Cardiac muscle cell (in vitro differentiated cells and primary cell): ENCODE measurements around the gene MAP7D2. TPM values are rescaled to one million over a fixed set of nuclear protein-coding genes. Genes with fewer than 3 reads are reported as not detected.

Source experiments
- DNase-seq, 2 donors: peaks; one replicate each; pipeline versions ENCODE4 v3.0.0 to v3.0.0-alpha.2; 2010 to 2017; ENCODE audit warnings: low read depth in 1 of 2, low spot score in 1 of 2
- H3K27ac ChIP-seq: fragments of 200-600 bp; sonication (generic); 2 replicates; pipeline ENCODE4 v1.5.1; 2016
- H3K27me3 ChIP-seq: fragments of 200-600 bp; sonication (generic); 2 replicates; pipeline ENCODE4 v1.6.0; 2016; ENCODE audit warnings: control low read depth
- H3K36me3 ChIP-seq: fragments of 200-600 bp; sonication (generic); 2 replicates; pipeline ENCODE4 v1.5.1; 2016; ENCODE audit warnings: control low read depth
- H3K4me1 ChIP-seq: fragments of 200-600 bp; sonication (generic); 2 replicates; pipeline ENCODE4 v1.8.1; 2017; ENCODE audit warnings: low read depth, mild to moderate bottlenecking, mixed run types
- H3K4me3 ChIP-seq: fragments of 200-600 bp; sonication (generic); 2 replicates; pipeline ENCODE4 v1.5.1; 2016; ENCODE audit warnings: mild to moderate bottlenecking
- H3K9me3 ChIP-seq: fragments of 200-600 bp; sonication (generic); 2 replicates; pipeline ENCODE4 v1.5.1; 2017; ENCODE audit warnings: low read depth, mild to moderate bottlenecking, control low read depth
- polyA plus RNA-seq: library from polyadenylated mRNA; unstranded; fragments of >200 nt; fragmentation: Nextera tagmentation; extraction: Ambion mirVana; gene quantifications from 2 replicates; pipeline ENCODE4 v1.2.1, GENCODE V29; 2016
- total RNA-seq: library from RNA; depleted of rRNA; stranded (reverse); fragments of >200 nt; gene quantifications from 2 replicates; pipeline ENCODE4 v1.2.3, GENCODE V29; 2016
- TF ChIP-seq, protein P1 (sequence below): IDR thresholded peaks from 2 replicates; pipeline ENCODE4 v1.5.1; 2012; ENCODE audit warnings: low read depth, mild to moderate bottlenecking, low read length

Gene MAP7D2
- total and polyA plus RNA-seq, 2 experiments from 2014 or later, result 0.05 to 0.36 TPM

DNA sequence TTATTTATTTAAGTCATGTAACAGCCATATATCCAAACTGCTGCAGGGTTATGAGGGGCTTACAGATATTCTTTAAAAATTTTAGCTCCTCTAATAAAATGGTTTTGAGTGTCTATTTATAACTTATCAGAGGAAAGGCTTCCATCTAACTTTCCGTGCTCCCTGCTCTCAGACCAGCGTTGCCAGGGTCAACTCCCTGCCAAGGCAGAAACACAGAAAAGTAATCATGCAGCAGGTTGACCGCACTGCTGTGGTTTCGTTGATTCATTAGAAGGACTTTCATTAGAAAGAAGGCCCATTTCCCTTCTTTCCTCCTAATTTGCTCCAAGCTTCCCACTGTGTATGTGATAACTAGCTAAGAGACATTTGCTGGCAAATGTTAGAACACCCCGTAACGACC lies 159.8 kb downstream of the MAP7D2 start:
- Histone ChIP-seq H3K36me3 (no peaks in the 10 kb centered on the region), H3K9me3 (no peaks in the 10 kb centered on the region), H3K27me3 (no peaks in the 10 kb centered on the region), H3K4me1 (peaks cover 6% of the 10 kb centered on the region), H3K4me3 (no peak overlapping the region), H3K27ac (no peak overlapping the region)
- TF ChIP-seq, protein P1, sequence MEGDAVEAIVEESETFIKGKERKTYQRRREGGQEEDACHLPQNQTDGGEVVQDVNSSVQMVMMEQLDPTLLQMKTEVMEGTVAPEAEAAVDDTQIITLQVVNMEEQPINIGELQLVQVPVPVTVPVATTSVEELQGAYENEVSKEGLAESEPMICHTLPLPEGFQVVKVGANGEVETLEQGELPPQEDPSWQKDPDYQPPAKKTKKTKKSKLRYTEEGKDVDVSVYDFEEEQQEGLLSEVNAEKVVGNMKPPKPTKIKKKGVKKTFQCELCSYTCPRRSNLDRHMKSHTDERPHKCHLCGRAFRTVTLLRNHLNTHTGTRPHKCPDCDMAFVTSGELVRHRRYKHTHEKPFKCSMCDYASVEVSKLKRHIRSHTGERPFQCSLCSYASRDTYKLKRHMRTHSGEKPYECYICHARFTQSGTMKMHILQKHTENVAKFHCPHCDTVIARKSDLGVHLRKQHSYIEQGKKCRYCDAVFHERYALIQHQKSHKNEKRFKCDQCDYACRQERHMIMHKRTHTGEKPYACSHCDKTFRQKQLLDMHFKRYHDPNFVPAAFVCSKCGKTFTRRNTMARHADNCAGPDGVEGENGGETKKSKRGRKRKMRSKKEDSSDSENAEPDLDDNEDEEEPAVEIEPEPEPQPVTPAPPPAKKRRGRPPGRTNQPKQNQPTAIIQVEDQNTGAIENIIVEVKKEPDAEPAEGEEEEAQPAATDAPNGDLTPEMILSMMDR, result no peak
- DNase-seq, result peak in 1 of 2 donors; percentile 13

Other genes with a start within 250 kb of the MAP7D2 start
- 10.0 and 22.9 TPM in 2 replicates for gene SH3KBP1, start 229.3 kb downstream of the MAP7D2 start, total RNA-seq
- gene SH3KBP1, start 229.3 kb downstream of the MAP7D2 start, polyA plus RNA-seq, result 9.4 and 11.5 TPM in 2 replicates
- 2.0 and 3.5 TPM in 2 replicates for gene BCLAF3, start 125.8 kb downstream of the MAP7D2 start, total RNA-seq
- gene BCLAF3, start 125.8 kb downstream of the MAP7D2 start, polyA plus RNA-seq, result 2.9 and 5.5 TPM in 2 replicates
- gene EIF1AX, start 24.9 kb upstream of the MAP7D2 start, total RNA-seq, result 26.6 and 30.6 TPM in 2 replicates
- gene EIF1AX, start 24.9 kb upstream of the MAP7D2 start, polyA plus RNA-seq, result 56.9 TPM in 2 replicates
- 5.3 and 6.5 TPM in 2 replicates for gene RPS6KA3, start 150.0 kb upstream of the MAP7D2 start, total RNA-seq
- 7.1 and 9.0 TPM in 2 replicates for gene RPS6KA3, start 150.0 kb upstream of the MAP7D2 start, polyA plus RNA-seq